ENCODE data around the gene NRXN3.

The NRXN3 gene

GRCh38 chr14:79914595-79914994 lies 1744.4 kb downstream of the NRXN3 start:
- no peak overlapping the region for H2AFZ ChIP-seq (ENCODE audit: low read depth, low read length, severe bottlenecking)
- H3K9ac ChIP-seq (ENCODE audit: low read length) = no peak overlapping the region
- no peaks in the 10 kb centered on the region for H3K79me2 ChIP-seq (ENCODE audit: insufficient read depth, low read length)
- no peak overlapping the region for H3K4me2 ChIP-seq (ENCODE audit: low read depth, low read length, poor library complexity, severe bottlenecking)
- no peaks in the 10 kb centered on the region for H3F3A ChIP-seq (ENCODE audit: insufficient read depth)
- no peaks in the 10 kb centered on the region for H4K20me1 ChIP-seq (ENCODE audit: low read depth, low read length)
- H3K27ac ChIP-seq (ENCODE audit: low read depth, low read length) = no peak overlapping the region
- no peaks in the 10 kb centered on the region for H3K27me3 ChIP-seq (ENCODE audit: low read length)
- H3K4me3 ChIP-seq (ENCODE audit: insufficient read depth, low read length, poor library complexity, severe bottlenecking) = no peak overlapping the region
- 0 out of 2 replicates have a peak, but pooled peaks cover 2% of the 10 kb centered on the region for H3K9me2 ChIP-seq (replicated peaks; ENCODE audit: insufficient read depth, low read length)
- H3K36me3 ChIP-seq (ENCODE audit: low read length) = no peaks in the 10 kb centered on the region
- no peaks in the 10 kb centered on the region for H3K9me3 ChIP-seq (ENCODE audit: insufficient read depth, low read length)
- TF ChIP-seq CTCF (IDR thresholded peaks at IDR 0.05; ENCODE audit: insufficient read depth, low read length, poor library complexity, severe bottlenecking) = no peak
- no peak for TF ChIP-seq EZH2phosphoT487 (conservative IDR thresholded peaks at IDR 0.05; ENCODE audit: low read length)

GRCh38 chr14:79915406-79915805 lies 1745.2 kb downstream of the NRXN3 start:
- Histone ChIP-seq H2AFZ (ENCODE audit: low read depth, low read length, severe bottlenecking) (no peak overlapping the region), H3F3A (ENCODE audit: insufficient read depth) (no peaks in the 10 kb centered on the region), H3K9ac (ENCODE audit: low read length) (no peak overlapping the region), H3K4me3 (ENCODE audit: insufficient read depth, low read length, poor library complexity, severe bottlenecking) (no peak overlapping the region), H3K9me2 (replicated peaks; ENCODE audit: insufficient read depth, low read length) (0 out of 2 replicates have a peak, but pooled peaks cover 2% of the 10 kb centered on the region), H3K79me2 (ENCODE audit: insufficient read depth, low read length) (no peaks in the 10 kb centered on the region), H3K4me2 (ENCODE audit: low read depth, low read length, poor library complexity, severe bottlenecking) (no peak overlapping the region), H3K27ac (ENCODE audit: low read depth, low read length) (no peak overlapping the region), H3K27me3 (ENCODE audit: low read length) (no peaks in the 10 kb centered on the region), H3K9me3 (ENCODE audit: insufficient read depth, low read length) (no peaks in the 10 kb centered on the region), H4K20me1 (ENCODE audit: low read depth, low read length) (no peaks in the 10 kb centered on the region), H3K36me3 (ENCODE audit: low read length) (no peaks in the 10 kb centered on the region)
- TF ChIP-seq EZH2phosphoT487 (conservative IDR thresholded peaks at IDR 0.05; ENCODE audit: low read length) (no peak), CTCF (IDR thresholded peaks at IDR 0.05; ENCODE audit: insufficient read depth, low read length, poor library complexity, severe bottlenecking) (no peak)

- H3K9ac ChIP-seq (ENCODE audit: low read length) = no peak overlapping the region
- 0 out of 2 replicates have a peak, but pooled peaks cover 1% of the 10 kb centered on the region for H3K9me2 ChIP-seq (replicated peaks; ENCODE audit: insufficient read depth, low read length)
- no peak for TF ChIP-seq EZH2phosphoT487 (conservative IDR thresholded peaks at IDR 0.05; ENCODE audit: low read length)
- no peak for TF ChIP-seq CTCF (IDR thresholded peaks at IDR 0.05; ENCODE audit: insufficient read depth, low read length, poor library complexity, severe bottlenecking)
- H3K4me2 ChIP-seq (ENCODE audit: low read depth, low read length, poor library complexity, severe bottlenecking) = no peak overlapping the region
- no peaks in the 10 kb centered on the region for H3K27me3 ChIP-seq (ENCODE audit: low read length)
- H3F3A ChIP-seq (ENCODE audit: insufficient read depth) = no peaks in the 10 kb centered on the region
- no peaks in the 10 kb centered on the region for H3K79me2 ChIP-seq (ENCODE audit: insufficient read depth, low read length)
- H3K27ac ChIP-seq (ENCODE audit: low read depth, low read length) = no peak overlapping the region
- H4K20me1 ChIP-seq (ENCODE audit: low read depth, low read length) = no peaks in the 10 kb centered on the region
- no peak overlapping the region for H3K4me3 ChIP-seq (ENCODE audit: insufficient read depth, low read length, poor library complexity, severe bottlenecking)
- no peaks in the 10 kb centered on the region for H3K9me3 ChIP-seq (ENCODE audit: insufficient read depth, low read length)
- no peaks in the 10 kb centered on the region for H3K36me3 ChIP-seq (ENCODE audit: low read length)
- no peak overlapping the region for H2AFZ ChIP-seq (ENCODE audit: low read depth, low read length, severe bottlenecking)
Observed at GRCh38 chr14:79916281-79916680, 1746.1 kb downstream of the NRXN3 start.
